ENCODE results near the gene CD248. TPM values are rescaled to one million over a fixed set of nuclear protein-coding genes. Genes with fewer than 3 reads are reported as not detected.
"Not testable (repeated sequence)": the region's sequence is repeated elsewhere in the genome, so short reads cannot be mapped to it uniquely, and the experiment has no call there.

Gene CD248
- total RNA-seq, 1 donor from 2014 or later = 95.2 TPM

DNA sequence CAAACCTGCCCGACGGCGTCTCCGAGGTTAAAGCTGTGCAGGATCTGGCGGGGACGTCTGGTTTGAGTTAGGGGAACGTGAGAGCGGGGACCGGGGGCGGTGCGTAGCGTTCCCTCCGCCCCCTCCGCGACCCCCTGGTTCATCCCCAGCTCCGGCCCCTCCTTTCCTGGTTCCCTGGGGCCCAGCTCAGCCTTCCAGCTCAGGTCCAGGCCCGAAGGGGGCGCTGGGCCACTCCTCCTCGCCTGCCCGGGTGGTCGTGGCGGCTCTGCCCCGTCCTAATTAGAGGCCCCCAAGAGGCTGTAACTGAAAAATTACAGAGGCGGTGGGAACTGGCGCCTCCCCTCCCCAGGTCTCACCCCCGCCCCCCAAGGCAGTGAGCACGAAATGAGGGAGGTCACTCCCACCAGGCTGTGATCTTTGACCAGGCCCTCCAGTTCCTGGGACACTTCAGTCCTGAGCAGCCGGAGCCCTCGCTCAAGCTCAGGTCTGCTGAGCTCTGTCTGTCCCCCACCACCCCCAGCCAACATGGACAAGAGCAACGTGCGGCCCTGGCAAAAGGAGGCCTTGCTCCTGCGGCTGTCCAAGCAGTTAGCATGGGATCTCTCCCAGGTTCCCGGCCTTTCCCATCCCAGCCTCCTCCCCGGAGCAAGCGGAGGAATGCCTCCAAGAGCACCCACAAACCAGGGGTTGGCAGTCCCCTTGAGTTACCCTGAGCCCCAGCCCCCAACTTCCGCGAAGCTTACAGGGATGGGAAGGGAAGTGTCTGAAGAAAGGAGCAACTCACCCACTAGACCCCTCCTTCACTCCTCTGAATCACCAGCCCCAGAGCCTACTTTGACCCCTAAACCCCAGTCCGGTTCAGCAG is 3.3 kb downstream of the CD248 start:
- Mint-ChIP-seq H3K27ac (peak overlapping the region; percentile 98), H3K27me3 (ENCODE audit: low read depth) (peaks cover 3% of the 10 kb centered on the region), H3K9me3 (no peaks in the 10 kb centered on the region), H3K4me3 (peak overlapping the region; percentile 84), H3K4me1 (peaks cover 41% of the 10 kb centered on the region), H3K36me3 (no peaks in the 10 kb centered on the region)
- DNase-seq (ENCODE audit: low spot score in 2 of 2, unreplicated experiment in 2 of 2) = peak; percentile 56 to 69
- TF ChIP-seq, protein P1, sequence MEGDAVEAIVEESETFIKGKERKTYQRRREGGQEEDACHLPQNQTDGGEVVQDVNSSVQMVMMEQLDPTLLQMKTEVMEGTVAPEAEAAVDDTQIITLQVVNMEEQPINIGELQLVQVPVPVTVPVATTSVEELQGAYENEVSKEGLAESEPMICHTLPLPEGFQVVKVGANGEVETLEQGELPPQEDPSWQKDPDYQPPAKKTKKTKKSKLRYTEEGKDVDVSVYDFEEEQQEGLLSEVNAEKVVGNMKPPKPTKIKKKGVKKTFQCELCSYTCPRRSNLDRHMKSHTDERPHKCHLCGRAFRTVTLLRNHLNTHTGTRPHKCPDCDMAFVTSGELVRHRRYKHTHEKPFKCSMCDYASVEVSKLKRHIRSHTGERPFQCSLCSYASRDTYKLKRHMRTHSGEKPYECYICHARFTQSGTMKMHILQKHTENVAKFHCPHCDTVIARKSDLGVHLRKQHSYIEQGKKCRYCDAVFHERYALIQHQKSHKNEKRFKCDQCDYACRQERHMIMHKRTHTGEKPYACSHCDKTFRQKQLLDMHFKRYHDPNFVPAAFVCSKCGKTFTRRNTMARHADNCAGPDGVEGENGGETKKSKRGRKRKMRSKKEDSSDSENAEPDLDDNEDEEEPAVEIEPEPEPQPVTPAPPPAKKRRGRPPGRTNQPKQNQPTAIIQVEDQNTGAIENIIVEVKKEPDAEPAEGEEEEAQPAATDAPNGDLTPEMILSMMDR (IDR thresholded peaks at IDR 0.05; ENCODE audit: unreplicated experiment) = peak; percentile 23

DNA sequence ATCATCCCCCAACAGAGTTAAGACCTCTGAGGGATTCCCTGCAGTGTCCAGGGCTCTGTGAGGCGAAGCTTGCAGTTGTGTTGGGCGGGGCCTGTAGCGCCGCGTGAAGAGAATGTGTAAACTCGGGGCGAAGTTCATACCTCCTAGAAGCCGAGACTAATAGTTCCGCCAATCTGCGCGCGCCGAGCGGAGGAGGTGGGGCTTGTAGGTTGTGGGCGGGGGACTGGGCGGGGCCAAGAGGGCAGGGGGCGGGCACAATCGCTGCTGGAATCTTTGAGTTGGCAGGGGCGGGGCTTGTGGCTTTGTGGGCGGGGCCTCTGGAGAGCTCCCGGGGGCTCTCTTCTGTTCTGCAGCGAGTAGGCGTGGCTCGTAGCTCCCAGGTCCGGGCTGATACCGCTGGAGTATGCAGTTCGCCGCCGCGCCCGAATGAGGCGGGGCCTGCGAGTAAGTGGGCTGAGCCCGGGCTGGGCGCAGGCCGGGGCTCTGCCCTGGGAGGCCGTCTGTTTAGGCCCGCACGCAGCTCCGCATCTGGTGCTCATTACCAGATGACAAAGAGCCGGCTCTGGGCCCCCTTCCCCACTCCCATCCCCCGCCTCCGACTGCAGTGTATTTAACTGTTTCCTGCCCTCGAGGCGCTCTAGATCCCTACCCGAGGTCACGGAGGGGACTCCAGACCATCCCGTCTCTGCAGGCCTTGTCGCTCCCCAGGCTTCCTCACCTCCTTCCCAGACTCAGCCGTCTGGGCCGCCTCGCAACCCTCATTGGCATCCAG is 4.1 kb downstream of the CD248 start:
- H3K4me1 Mint-ChIP-seq = peaks cover 34% of the 10 kb centered on the region

DNA sequence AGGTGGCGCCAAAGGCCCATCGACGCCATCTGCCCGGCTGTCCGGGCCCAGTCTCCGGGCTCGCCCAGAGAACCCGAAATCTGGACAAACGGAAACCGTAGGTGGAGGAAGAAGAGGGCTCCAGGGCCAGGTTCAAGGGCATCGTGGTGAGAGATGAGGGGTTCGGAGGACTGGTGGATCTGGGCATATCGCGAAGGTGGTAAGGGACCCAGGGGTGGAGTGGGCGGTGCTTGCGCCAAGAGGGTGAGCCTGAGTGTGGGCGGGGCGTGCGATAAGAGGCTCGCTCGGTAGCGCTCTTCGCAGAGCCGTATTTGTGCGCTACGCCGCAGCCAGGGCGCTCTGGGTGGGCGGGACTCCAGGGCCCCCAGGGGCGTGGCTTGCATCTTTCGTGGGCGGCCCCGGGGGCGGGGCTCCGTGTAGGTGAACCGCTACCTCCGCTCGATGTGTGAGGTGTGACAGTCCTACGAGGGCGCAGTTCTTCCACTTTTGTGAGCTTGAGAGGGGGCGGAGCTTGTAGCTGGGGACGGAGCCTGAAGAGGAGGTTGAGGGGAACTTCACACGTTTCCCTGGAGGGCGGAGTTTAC is 4.8 kb downstream of the CD248 start:
- no peaks in the 10 kb centered on the region for H3K9me3 Mint-ChIP-seq
- peak; percentile 82 to 93 for DNase-seq (ENCODE audit: low spot score in 2 of 2, unreplicated experiment in 2 of 2)

More for the DNA sequence above, 4.1 kb downstream of the CD248 start:
- H3K27ac Mint-ChIP-seq = peak overlapping the region; percentile 98
- DNase-seq (ENCODE audit: low spot score in 2 of 2, unreplicated experiment in 2 of 2) = peak; percentile 99 to 100
- peaks cover 3% of the 10 kb centered on the region for H3K27me3 Mint-ChIP-seq (ENCODE audit: low read depth)
- TF ChIP-seq, protein P1 (IDR thresholded peaks at IDR 0.05; ENCODE audit: unreplicated experiment) = no peak
- H3K4me3 Mint-ChIP-seq = peak overlapping the region; percentile 84
- no peaks in the 10 kb centered on the region for H3K36me3 Mint-ChIP-seq
- H3K9me3 Mint-ChIP-seq = no peaks in the 10 kb centered on the region

DNA sequence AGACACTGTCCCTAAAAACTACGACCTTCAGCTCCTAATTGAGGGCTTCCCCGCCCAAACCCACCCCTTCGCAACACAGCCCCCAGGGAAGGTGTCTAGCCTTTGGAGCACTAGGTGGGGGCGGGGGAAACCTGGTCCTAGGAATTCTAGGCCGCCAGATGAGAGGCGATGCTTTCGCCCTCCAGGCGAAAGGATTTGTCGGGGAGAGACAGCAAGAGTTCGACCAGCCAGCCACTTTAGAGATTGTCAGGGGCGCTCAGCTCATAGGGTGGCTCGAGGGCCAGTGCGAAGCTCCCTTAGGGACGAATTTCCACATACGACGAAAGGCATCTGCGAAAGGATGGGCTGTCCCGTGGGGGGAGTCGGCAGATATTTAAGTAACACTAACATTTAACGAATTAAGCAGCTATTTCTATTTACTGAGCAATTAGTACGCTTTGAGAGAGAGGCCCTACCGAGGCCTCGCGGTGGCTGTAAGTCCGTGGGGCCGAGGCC is 5.3 kb downstream of the CD248 start:
- no peaks in the 10 kb centered on the region for H3K36me3 Mint-ChIP-seq
- TF ChIP-seq, protein P1 (IDR thresholded peaks at IDR 0.05; ENCODE audit: unreplicated experiment) = peak; percentile 73
- no peak for DNase-seq (ENCODE audit: low spot score in 2 of 2, unreplicated experiment in 2 of 2)
- H3K4me1 Mint-ChIP-seq = peaks cover 28% of the 10 kb centered on the region
- no peaks in the 10 kb centered on the region for H3K9me3 Mint-ChIP-seq
- peak overlapping the region; percentile 84 for H3K4me3 Mint-ChIP-seq
- peaks cover 5% of the 10 kb centered on the region for H3K27me3 Mint-ChIP-seq (ENCODE audit: low read depth)
- peak overlapping the region; percentile 98 for H3K27ac Mint-ChIP-seq

More for the DNA sequence above, 4.8 kb downstream of the CD248 start:
- peak overlapping the region; percentile 84 for H3K4me3 Mint-ChIP-seq
- peaks cover 5% of the 10 kb centered on the region for H3K27me3 Mint-ChIP-seq (ENCODE audit: low read depth)
- TF ChIP-seq, protein P1 (IDR thresholded peaks at IDR 0.05; ENCODE audit: unreplicated experiment) = peak; percentile 9
- H3K36me3 Mint-ChIP-seq = no peaks in the 10 kb centered on the region
- peak overlapping the region; percentile 98 for H3K27ac Mint-ChIP-seq
- H3K4me1 Mint-ChIP-seq = peaks cover 28% of the 10 kb centered on the region

DNA sequence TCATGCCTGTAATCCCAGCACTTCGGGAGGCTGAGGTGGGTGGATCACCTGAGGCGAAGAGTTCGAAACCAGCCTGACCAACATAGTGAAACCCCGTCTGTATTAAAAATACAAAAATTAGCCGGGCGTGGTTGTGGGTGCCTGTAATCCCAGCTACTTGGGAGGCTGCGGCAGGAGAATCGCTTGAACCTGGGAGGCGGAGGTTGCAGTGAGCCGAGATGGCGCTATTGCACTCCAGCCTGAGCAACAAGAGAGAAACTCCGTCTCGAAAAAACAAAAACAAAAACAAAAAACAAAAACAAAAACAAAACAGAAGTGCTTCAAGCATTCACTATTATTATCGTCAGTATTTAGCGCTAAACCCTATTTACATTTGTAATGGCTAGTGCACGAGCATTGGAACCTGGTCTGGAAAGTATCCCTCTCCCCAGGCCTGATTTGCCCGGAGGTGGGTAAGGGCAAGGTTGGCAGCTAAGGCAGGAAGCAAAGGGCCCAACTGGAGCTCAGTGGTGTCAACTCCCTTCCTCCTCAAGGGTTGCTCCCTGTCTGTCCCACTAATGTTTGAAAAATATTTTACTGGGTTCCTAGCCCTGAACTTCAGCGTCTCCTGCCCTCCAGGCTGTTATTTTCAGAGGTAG is 5.9 kb downstream of the CD248 start:
- DNase-seq (ENCODE audit: low spot score in 2 of 2, unreplicated experiment in 2 of 2); H3K36me3 Mint-ChIP-seq; H3K27ac Mint-ChIP-seq; H3K9me3 Mint-ChIP-seq; H3K27me3 Mint-ChIP-seq (ENCODE audit: low read depth); H3K4me3 Mint-ChIP-seq: not testable (repeated sequence)
- H3K4me1 Mint-ChIP-seq = peaks cover 24% of the 10 kb centered on the region

Measured in mesothelial cell of epicardium (in vitro differentiated cells).